GM21423 (cell line): ENCODE measurements around the gene LONRF3.

ENCODE experiments used
- ATAC-seq: cut with Tn5 transposase; IDR thresholded peaks from one replicate; pipeline ENCODE4 v1.9.1; 2021; ENCODE audit warnings: mild to moderate bottlenecking, moderate library complexity; ENCODE audit not compliant: unreplicated experiment

The LONRF3 gene

GRCh38 chrX:118974088-118974907 is at the start of gene LONRF3:
LONRF3 (plus strand) TSS chrX:118974618; CDS start chrX:118974781, 163 bp downstream.
- no peak for ATAC-seq

- ATAC-seq, result no peak
These were observed 46.3 kb upstream of the LONRF3 start for GRCh38 chrX:118928151-118928550.

GRCh38 chrX:118935352-118935751 is 39.1 kb upstream of the LONRF3 start:
- no peak for ATAC-seq

GRCh38 chrX:118941147-118941546 is 33.3 kb upstream of the LONRF3 start:
- no peak for ATAC-seq

- ATAC-seq, result no peak
These were observed 31.3 kb upstream of the LONRF3 start for GRCh38 chrX:118943102-118943501.

GRCh38 chrX:118945921-118946320 is 28.5 kb upstream of the LONRF3 start:
- no peak for ATAC-seq

GRCh38 chrX:118948270-118948669 is 26.1 kb upstream of the LONRF3 start:
- ATAC-seq, result no peak

GRCh38 chrX:118961866-118962560 is 12.4 kb upstream of the LONRF3 start:
- no peak for ATAC-seq

- ATAC-seq, result no peak
These were observed 11.3 kb upstream of the LONRF3 start for GRCh38 chrX:118963159-118963558.

- ATAC-seq, result no peak
These were observed 10.2 kb upstream of the LONRF3 start for GRCh38 chrX:118964252-118964651.

GRCh38 chrX:118965395-118965794 is 9.0 kb upstream of the LONRF3 start:
- ATAC-seq, result no peak

GRCh38 chrX:118968031-118968430 is 6.4 kb upstream of the LONRF3 start:
- no peak for ATAC-seq

- no peak for ATAC-seq
These were observed 2.9 kb upstream of the LONRF3 start for GRCh38 chrX:118971552-118971951.

GRCh38 chrX:118973389-118974087 is 880 bp upstream of the LONRF3 start:
- no peak for ATAC-seq

GRCh38 chrX:118974908-118975671 is 672 bp downstream of the LONRF3 start:
- no peak for ATAC-seq

- no peak for ATAC-seq
These were observed 1.6 kb downstream of the LONRF3 start for GRCh38 chrX:118975831-118976598.

GRCh38 chrX:118976599-118977340 is 2.4 kb downstream of the LONRF3 start:
- ATAC-seq, result no peak

- no peak for ATAC-seq
These were observed 3.0 kb downstream of the LONRF3 start for GRCh38 chrX:118977424-118977823.

GRCh38 chrX:118978451-118978850 is 4.0 kb downstream of the LONRF3 start:
- no peak for ATAC-seq
